Renal pelvis (tissue), 12 donors: ENCODE data around the gene MAP3K13. TPM values are rescaled to one million over a fixed set of nuclear protein-coding genes. Genes with fewer than 3 reads are reported as not detected.

Source experiments
- DNase-seq: peaks from one replicate; pipeline ENCODE4 v3.0.0-alpha.2; 2013
- long read RNA-seq, 16 experiments: transcript quantifications; one replicate each; lab custom pipeline, GENCODE V29; 2026
- polyA plus RNA-seq, 3 donors: library from polyadenylated mRNA; unstranded; fragments of 120-200 nt; gene quantifications; one replicate each; pipeline ENCODE4 v1.2.1, GENCODE V29; 2013; ENCODE audit not compliant: insufficient read length in 3 of 3

Gene MAP3K13, protein sequence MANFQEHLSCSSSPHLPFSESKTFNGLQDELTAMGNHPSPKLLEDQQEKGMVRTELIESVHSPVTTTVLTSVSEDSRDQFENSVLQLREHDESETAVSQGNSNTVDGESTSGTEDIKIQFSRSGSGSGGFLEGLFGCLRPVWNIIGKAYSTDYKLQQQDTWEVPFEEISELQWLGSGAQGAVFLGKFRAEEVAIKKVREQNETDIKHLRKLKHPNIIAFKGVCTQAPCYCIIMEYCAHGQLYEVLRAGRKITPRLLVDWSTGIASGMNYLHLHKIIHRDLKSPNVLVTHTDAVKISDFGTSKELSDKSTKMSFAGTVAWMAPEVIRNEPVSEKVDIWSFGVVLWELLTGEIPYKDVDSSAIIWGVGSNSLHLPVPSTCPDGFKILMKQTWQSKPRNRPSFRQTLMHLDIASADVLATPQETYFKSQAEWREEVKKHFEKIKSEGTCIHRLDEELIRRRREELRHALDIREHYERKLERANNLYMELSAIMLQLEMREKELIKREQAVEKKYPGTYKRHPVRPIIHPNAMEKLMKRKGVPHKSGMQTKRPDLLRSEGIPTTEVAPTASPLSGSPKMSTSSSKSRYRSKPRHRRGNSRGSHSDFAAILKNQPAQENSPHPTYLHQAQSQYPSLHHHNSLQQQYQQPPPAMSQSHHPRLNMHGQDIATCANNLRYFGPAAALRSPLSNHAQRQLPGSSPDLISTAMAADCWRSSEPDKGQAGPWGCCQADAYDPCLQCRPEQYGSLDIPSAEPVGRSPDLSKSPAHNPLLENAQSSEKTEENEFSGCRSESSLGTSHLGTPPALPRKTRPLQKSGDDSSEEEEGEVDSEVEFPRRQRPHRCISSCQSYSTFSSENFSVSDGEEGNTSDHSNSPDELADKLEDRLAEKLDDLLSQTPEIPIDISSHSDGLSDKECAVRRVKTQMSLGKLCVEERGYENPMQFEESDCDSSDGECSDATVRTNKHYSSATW
- polyA plus RNA-seq: 10 to 100 TPM; 37.4 to 49.4 (median 44.8) TPM
- long read RNA-seq, donor 1, transcript MAP3K13-207 (2 exons, 388 nt): minor isoform, 5 of 71 reads
- long read RNA-seq, donor 1, transcript MAP3K13-212 (3 exons, 1,681 nt): major isoform, 39 of 71 reads
- long read RNA-seq, donor 1, partial matches to known transcripts: 6 of 71 reads
- long read RNA-seq, donor 1, other reads (novel, unspliced or antisense): 21 of 71 reads
- long read RNA-seq, donor 2, transcript MAP3K13-212 (3 exons, 1,681 nt): major isoform, 47 of 91 reads
- long read RNA-seq, donor 2, transcript MAP3K13-207 (2 exons, 388 nt): minor isoform, 6 of 91 reads
- long read RNA-seq, donor 2, partial matches to known transcripts: 38 of 91 reads
- long read RNA-seq, donor 2, other reads (novel, unspliced or antisense): 0 of 91 reads
- long read RNA-seq, donor 3, transcript MAP3K13-212 (3 exons, 1,681 nt): major isoform, 45 of 54 reads
- long read RNA-seq, donor 3, transcript MAP3K13-207 (2 exons, 388 nt): minor isoform, 8 of 54 reads
- long read RNA-seq, donor 3, partial matches to known transcripts: 0 of 54 reads
- long read RNA-seq, donor 3, other reads (novel, unspliced or antisense): 0 of 54 reads
- long read RNA-seq, donor 4, transcript MAP3K13-212 (3 exons, 1,681 nt): major isoform, 40 of 48 reads
- long read RNA-seq, donor 4, transcript MAP3K13-207 (2 exons, 388 nt): minor isoform, 8 of 48 reads
- long read RNA-seq, donor 4, partial matches to known transcripts: 0 of 48 reads
- long read RNA-seq, donor 4, other reads (novel, unspliced or antisense): 0 of 48 reads
- long read RNA-seq, donor 5, transcript MAP3K13-212 (3 exons, 1,681 nt): major isoform, 16 of 17 reads
- long read RNA-seq, donor 5, partial matches to known transcripts: 0 of 17 reads
- long read RNA-seq, donor 5, other reads (novel, unspliced or antisense): 0 of 17 reads
- long read RNA-seq, donor 6, transcript MAP3K13-212 (3 exons, 1,681 nt): major isoform, 39 of 66 reads
- long read RNA-seq, donor 6, partial matches to known transcripts: 24 of 66 reads
- long read RNA-seq, donor 6, other reads (novel, unspliced or antisense): 0 of 66 reads
- long read RNA-seq, donor 7, transcript MAP3K13-212 (3 exons, 1,681 nt): major isoform, 38 of 73 reads
- long read RNA-seq, donor 7, transcript MAP3K13-207 (2 exons, 388 nt): minor isoform, 5 of 73 reads
- long read RNA-seq, donor 7, partial matches to known transcripts: 29 of 73 reads
- long read RNA-seq, donor 7, other reads (novel, unspliced or antisense): 0 of 73 reads
- long read RNA-seq, donor 8, transcript MAP3K13-212 (3 exons, 1,681 nt): major isoform, 18 of 31 reads
- long read RNA-seq, donor 8, partial matches to known transcripts: 9 of 31 reads
- long read RNA-seq, donor 8, other reads (novel, unspliced or antisense): 0 of 31 reads
- long read RNA-seq, donor 9, transcript MAP3K13-207 (2 exons, 388 nt): minor isoform, 12 of 111 reads
- long read RNA-seq, donor 9, transcript MAP3K13-212 (3 exons, 1,681 nt): major isoform, 61 of 111 reads
- long read RNA-seq, donor 9, partial matches to known transcripts: 36 of 111 reads
- long read RNA-seq, donor 9, other reads (novel, unspliced or antisense): 0 of 111 reads
- long read RNA-seq, donor 10, transcript MAP3K13-212 (3 exons, 1,681 nt): major isoform, 39 of 54 reads
- long read RNA-seq, donor 10, partial matches to known transcripts: 13 of 54 reads
- long read RNA-seq, donor 10, other reads (novel, unspliced or antisense): 0 of 54 reads
- long read RNA-seq, donor 11, transcript MAP3K13-212 (3 exons, 1,681 nt): major isoform, 20 of 623 reads
- long read RNA-seq, donor 11, partial matches to known transcripts: 598 of 623 reads
- long read RNA-seq, donor 11, other reads (novel, unspliced or antisense): 0 of 623 reads
- long read RNA-seq, donor 12, full-length matches to known transcripts: 60 of 785 reads
- long read RNA-seq, donor 12, partial matches to known transcripts: 701 of 785 reads
- long read RNA-seq, donor 12, other reads (novel, unspliced or antisense): 24 of 785 reads
- long read RNA-seq, donor 13, transcript MAP3K13-212 (3 exons, 1,681 nt): major isoform, 28 of 48 reads
- long read RNA-seq, donor 13, transcript MAP3K13-207 (2 exons, 388 nt): minor isoform, 6 of 48 reads
- long read RNA-seq, donor 13, partial matches to known transcripts: 14 of 48 reads
- long read RNA-seq, donor 13, other reads (novel, unspliced or antisense): 0 of 48 reads
- long read RNA-seq, donor 14: 0 reads
- long read RNA-seq, donor 15, transcript MAP3K13-212 (3 exons, 1,681 nt): major isoform, 48 of 128 reads
- long read RNA-seq, donor 15, transcript MAP3K13-207 (2 exons, 388 nt): minor isoform, 18 of 128 reads
- long read RNA-seq, donor 15, partial matches to known transcripts: 61 of 128 reads
- long read RNA-seq, donor 15, other reads (novel, unspliced or antisense): 0 of 128 reads
- long read RNA-seq, donor 16, transcript MAP3K13-207 (2 exons, 388 nt): minor isoform, 11 of 74 reads
- long read RNA-seq, donor 16, transcript MAP3K13-212 (3 exons, 1,681 nt): major isoform, 55 of 74 reads
- long read RNA-seq, donor 16, partial matches to known transcripts: 6 of 74 reads
- long read RNA-seq, donor 16, other reads (novel, unspliced or antisense): 0 of 74 reads

DNA sequence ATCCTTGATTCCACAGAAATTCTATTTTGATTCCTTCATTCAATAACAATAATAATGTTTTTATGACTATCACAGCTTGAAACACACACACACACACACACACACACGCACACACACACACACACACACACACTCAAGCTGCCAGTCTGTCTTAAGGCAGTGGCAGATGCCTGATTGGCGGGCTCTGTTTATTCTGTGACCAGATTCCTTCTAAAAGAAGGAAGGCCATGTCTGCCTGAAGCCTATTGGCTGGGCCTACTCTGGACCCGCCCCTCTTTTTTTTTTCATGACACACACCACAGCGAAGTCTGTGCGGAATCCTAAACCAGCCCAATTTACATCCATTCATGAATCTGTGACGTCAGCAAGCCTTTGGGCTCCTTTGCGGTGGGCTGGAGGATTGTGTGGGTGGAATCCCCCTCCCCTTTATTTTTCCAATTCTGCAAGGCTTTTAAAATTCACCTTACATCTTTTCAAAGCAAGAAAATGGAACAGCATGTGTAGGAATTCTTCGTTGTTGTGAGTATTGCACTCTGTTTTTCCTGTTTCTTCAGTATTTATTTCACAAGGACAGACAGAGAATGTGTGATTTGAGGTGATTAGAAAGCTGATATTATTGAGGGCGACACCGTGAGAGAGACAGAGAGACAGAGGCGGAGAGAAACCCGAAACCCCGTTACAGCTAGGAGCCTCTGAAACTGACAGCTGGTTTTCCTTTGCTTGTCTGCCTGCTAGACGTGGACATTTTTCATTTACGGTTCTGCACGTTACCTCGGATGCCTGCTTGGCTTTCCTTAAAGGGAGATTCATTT is at the start of gene MAP3K13:
Gene MAP3K13, plus strand, starts transcription at position 287 of the 812 bp plus-strand sequence. CDS start 65,446 bp downstream, outside the sequence.
- DNase-seq: peak; percentile 92

DNA sequence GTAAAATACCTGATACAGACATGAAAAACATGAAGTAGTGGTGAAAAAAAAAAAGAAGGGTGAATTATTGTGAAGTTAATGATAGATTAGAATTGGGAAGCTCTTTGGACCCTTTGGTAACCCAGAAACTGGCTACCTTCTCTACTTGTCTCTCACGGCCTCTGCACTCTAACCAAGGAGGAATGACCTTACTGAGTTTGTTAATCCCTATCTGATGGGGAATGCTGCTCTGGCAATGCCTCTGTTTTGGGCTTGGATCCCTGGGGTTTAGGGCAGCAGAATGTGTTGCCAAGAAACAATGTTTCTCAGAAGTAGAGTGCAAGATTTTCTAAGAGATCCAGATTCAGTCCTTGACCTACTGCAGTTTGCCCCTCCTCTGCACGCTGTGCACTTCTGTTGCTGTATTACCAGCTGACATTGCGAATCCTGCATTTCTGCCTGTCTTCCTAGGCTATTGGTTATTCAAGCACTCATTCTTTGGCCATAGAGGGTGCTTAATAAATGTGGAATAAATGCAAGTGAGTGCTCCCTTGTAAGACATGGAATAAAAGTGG is 49.2 kb upstream of the MAP3K13 start:
- no peak for DNase-seq

DNA sequence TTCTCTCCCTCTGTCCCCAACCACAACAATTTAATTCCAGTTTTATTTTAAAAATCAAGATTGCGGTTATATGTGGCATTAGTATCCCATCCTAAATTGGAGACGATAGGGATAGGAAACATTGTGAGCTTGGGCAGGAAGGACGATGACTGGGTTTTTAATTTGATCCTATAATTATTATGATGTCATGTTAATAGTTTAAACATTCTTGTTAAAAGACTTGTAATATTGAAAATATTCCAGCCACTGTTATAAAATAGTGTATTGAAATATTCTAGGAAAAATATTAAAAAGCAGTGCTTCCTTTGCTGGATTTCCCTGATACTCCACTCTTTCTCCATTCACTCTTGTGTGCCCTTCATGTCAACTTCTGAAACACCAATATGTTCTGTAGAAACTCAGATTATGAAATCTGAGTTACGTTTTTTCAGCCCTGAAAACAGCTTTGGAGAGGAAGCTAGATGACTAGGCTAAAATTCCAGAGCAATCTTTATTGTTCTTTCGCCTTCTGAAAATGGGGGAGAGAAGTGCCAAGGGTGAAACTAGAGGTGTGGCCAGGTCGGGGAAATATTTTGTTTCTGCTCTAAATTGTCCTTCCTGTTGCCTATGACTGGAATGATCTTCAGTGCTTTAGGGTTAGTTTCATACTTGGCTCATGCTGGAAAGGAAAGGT is 46.1 kb upstream of the MAP3K13 start:
- no peak for DNase-seq

DNA sequence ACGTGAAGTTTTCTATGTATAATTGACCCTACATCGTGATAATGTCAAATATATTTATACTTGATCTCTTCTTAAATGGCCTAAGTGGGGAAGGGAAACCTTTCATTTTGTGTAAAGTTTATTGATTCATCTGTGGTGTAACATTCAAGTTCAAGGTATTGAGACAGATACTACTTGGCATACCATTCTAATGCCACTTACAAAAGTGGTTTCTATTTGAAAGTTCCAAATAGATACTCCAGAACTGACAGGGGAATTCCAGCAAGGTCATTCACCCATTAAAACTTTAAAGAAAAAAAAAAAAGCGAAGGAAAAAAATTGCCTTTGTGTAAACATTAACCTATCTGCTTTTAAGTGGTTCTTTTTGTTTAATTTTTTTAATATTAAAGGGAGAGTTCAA is 45.3 kb upstream of the MAP3K13 start:
- no peak for DNase-seq

DNA sequence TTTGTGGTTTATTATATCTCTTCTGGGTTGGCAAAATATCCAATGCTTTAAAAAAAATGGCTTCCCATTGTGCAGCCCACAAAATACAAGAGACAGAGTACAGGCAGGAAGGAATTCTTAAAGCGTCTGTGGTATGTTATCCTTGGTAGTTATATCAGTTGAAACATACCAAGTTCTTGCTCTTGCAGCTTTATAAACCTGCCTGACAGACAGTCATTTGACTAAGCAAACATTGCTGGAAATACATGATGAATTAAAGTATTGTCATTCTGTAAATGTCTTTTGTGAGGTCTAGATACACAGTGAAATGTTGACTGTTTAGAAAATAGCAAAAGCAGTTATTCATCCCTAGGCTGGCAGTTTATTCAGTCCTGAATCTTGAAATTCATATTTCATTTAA is 44.8 kb upstream of the MAP3K13 start:
- no peak for DNase-seq

DNA sequence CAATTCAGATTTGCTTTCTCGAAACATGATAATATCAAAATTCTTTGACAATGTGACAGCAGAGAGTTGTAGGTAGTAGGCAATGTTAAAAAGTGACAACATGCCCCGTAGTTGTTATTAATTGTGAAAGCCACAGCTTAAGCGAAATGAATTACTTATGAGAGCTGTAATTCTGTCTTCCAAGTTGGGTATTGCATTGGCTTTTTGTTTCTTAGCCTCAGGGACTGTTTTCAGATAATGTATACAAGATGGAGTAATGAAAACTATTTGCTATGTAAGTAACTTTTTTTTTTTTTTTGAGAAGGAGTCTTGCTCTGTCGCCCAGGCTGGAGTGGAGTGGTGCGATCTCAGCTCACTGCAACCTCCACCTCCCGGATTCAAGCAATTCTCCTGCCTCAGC is 43.1 kb upstream of the MAP3K13 start:
- DNase-seq: no peak

DNA sequence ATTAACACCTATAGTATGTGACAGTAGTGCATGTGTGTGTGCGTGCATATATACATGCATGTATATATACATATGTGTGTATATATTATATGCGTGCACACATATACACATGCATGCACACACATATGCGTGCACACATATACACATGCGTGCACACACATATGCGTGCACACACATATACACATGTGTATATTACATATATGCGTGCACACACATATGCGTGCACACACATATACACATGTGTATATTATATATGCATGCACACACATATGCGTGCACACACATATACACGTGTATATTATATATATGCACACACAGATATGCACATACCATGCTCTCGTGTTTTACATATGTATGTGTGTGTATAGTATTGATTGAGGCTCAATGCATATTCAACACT is 42.0 kb upstream of the MAP3K13 start:
- no peak for DNase-seq

DNA sequence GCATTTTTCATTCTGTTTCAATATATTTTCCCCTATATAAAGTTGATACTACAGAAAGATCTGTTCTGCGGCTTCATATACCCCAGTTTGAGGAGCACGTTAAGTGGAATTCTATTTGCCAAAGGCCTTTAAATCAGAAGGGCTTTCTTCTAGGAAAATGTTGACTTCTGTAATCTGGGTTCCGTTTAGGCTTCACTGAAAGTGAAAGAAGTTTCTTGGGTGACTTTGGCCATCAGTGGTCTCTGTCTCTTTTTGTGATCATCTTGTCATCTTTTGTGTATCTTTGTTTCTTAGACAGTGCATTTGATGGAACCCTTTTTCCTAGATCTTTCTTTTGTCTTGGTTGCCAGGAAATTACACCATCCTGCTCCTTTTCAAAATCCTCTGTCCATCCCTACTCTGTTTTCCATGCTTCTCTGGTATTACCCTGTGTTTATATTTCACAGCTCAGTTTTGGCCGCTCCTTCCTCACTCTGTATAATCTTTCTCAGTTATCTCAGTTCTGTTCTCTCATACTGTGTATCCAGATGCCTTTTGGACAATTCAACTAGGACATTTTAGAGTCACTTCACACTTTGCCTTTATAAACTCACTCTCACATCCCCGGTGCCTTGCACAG is 40.7 kb upstream of the MAP3K13 start:
- DNase-seq: no peak

DNA sequence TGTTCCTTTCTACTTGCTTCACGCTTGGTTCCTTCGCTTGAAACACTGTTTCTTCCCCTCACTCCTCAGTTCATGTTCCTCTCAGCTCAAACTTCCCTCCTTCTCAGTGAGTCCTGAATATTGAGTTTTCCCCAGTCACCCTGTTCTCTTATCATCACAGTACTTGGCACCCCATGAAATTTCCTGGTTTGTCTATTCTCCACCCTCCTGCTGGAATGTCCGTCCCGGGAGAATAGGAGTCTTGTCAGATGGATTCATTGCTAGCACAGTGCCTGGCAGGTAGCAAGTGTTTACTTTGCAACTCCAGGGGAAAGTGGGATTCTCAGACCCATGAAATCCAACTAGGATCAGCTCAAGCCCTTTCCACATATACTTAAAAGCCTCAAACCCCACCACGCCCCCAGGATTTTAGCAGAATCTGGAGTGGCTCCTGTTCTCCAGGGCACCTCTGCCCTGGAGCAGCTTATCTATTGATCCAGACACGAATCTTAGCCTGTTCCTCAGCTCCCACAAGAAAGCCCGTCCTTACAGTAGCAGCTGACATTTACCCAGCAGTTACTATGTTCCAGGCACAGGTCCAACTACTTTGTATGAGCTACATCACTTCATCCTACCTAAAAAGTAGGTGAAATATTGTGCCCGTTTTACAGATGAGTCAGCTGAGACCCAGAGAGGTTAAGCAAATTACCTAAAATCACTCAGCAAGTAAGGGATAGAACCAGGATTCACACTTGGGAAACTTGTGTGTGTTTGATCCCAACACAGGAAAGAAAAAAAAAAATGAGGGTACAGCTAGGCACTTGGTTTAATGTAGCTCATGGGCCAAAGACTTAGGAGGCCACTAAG is 36.8 kb upstream of the MAP3K13 start:
- DNase-seq: no peak

DNA sequence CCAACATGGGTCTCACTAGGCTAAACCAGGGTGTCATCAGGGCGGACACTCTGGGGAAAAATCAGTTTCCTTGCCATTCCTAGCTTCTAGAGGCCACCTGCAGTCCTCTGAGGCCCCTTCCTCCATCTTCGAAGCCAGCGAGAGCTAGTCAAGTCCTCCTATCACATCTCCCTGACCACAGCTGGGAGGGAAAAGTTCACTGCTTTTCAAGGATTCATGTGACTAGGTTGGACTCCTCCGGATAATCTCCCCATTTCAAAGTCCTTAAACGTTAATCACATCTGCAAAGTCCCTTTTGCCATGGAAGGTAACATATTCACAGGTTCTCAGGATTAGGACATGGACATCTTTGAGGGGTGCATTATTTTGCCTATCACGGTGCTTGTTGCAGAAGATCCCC is 35.9 kb upstream of the MAP3K13 start:
- no peak for DNase-seq

DNA sequence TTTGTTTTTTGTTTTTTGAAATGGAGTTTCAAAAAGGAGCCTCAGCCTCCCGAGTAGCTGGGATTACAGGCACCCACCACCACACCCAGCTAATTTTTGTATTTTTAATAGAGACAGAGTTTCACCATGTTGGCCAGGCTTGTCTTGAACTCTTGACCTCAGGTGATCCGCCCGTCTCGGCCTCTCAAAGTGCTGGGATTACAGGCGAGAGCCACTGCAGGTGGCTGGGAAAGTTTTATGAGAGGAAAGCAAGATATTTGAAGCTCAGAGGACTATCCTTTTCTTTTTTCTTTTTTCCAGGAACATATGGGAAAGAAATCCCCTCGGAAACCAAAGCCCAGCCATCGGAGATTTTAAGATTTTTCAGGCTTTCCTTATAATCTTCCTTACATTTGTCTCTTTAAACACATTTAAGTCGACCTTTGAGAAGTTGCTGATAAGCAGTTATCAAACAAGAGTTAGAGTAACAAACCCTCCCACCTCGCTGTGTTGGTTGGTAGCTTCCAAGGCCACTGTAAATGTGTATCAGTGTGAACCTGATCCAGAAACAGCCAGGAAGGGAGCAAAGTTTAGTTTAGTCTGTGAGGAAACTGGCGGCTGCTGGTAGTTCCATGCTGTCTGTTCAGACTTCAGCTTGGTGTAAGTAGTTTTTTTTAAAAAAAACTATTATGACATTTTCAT is 34.5 kb upstream of the MAP3K13 start:
- peak; percentile 52 for DNase-seq

DNA sequence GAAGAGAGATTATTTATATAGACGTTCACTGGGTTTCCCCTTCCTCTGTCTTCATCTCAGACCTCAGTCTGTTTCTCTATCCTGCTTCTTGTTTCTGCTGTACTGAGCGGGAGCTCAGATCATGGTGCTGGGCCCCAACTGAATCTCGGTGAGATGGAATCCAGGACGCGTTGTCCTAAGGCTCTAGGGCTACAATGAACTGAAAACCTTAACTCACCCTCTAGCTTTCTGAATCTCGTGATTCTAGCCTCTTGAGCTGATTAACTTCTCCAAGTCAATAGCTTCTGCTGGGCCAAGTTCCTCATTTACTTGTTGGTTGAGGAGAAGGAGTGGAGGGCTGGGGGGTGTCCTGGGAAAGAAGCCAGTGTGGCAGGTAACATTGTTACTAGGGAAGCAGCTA is 32.7 kb upstream of the MAP3K13 start:
- no peak for DNase-seq

DNA sequence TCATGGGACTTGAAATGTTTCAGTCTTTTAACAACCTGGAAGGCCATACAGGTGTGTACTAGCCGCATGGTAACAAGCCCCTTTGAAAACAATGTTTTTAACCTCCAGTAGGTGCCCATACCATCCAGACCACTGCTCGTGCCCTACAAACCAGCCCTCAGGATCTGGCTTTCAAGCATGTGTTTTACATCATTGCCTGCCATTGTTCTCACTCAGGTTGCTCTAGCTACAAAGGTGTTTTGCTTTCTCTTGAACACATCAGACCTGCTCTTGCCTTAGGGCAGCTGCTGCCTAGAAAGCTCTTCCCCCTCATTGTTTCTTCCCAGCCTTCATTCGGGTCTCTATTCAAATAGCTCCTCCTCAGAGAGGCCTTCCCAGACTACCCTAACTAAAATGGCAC is 32.3 kb upstream of the MAP3K13 start:
- no peak for DNase-seq
